Stimulated activated CD4-positive, alpha-beta T cell treated with anti-CD3 and anti-CD28 coated beads, Interleukin-4, amount 100 ng/mL, for 24 hours (primary cell): ENCODE data around the gene AGPAT3.
"Not testable (repeated sequence)": the region's sequence is repeated elsewhere in the genome, so short reads cannot be mapped to it uniquely, and the experiment has no call there.

Source experiments
- DNase-seq: peaks from one replicate; pipeline ENCODE4 v3.0.0-alpha.2; 2020

Gene AGPAT3, protein sequence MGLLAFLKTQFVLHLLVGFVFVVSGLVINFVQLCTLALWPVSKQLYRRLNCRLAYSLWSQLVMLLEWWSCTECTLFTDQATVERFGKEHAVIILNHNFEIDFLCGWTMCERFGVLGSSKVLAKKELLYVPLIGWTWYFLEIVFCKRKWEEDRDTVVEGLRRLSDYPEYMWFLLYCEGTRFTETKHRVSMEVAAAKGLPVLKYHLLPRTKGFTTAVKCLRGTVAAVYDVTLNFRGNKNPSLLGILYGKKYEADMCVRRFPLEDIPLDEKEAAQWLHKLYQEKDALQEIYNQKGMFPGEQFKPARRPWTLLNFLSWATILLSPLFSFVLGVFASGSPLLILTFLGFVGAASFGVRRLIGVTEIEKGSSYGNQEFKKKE

DNA sequence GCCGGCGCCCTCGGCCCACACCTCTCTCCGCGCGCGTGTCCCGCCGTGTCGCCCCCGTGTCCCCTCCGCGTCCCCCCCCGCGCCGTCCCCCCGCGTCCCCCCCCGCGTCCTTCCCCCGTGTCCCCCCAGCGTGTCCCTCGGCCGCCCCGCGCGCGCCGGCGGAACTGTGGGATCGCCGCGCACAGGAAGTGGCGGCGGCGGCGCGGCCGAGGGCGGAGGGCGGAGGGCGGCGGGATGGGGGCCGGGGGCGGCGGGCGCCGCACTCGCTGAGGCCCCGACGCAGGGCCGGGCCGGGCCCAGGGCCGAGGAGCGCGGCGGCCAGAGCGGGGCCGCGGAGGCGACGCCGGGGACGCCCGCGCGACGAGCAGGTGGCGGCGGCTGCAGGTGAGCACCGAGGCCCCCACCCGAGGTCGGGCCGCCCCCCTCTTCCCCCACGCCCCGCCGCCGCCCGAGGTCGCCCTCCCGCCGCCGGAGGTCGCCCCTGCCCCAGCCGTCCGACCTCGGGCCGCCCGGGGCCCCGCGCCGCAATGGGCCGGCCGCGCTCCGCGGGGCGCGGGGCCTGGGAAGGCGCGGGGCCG, at the start of gene AGPAT3:
TSS of gene AGPAT3 (plus strand) at position 262 of the 578 bp plus-strand sequence. CDS start 94,459 bp downstream, outside the sequence.
- peak; percentile 25 for DNase-seq

DNA sequence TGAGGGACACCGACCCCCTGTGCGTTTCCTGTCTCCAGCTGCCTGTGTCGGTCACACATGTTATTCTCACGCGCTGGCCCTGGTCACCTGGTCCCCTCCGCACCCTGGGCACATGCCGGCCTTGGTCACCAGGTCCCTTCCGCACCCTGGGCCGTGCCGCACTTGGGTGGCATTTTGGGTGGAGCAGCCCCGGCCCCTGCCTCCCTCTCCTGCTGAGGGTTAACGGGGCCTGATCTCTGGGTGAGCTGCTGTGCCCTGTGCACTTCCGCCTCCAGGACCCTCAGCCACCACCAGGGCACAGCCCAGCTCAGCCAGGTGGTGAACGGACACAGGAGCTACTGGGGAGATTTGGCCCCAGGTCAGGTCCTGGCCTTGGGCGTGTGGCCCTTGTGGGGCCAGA, 49.0 kb upstream of the AGPAT3 start:
- DNase-seq: no peak

GRCh38 chr21:43816611-43817071, 48.4 kb upstream of the AGPAT3 start:
- no peak for DNase-seq

DNA sequence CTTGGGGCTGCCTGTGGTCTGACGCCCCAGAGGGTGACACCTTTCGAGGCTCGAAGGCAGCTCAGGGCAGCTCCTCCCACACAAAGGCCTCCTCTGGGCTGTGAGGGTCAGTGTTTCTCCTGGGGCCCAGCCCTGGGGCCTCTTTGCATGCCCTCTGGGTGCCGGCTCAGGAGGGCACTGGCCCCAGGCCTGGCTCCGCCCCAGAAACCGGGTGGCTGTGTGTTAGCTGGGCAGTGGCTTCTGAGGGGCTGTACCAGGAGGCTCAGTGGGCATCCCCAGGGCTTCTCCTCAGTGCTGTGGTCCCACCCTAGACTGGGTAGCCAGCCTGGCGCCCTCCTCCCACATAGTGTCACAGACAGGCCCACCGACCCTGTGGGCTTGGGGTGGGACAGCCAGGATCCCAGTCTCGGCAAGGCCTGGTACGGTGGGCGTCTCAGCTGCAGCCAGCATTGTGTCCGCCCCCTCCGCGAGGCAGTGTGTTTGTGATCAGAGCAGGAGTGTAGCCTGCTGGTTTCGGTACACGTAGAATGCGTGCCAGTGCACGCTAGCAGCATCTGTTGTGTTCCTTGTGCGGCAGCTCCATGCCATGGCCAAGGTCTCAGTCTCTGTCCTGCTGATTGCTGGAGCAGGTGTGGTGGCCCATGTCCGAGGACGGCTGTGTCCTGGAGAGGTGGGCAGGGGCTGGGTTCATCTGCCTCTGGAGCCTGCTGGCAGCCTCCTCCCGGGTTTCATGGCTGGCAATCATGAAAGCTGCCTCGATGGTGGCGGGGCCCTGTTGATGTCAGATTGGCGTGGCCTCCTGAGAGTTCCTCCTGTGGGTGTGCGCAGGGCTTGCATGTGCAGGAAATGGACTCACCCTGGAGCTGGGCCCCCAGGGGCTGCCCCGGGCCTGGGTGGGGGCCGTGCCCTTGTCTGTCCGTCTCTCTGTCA, 47.6 kb upstream of the AGPAT3 start:
- DNase-seq: no peak

GRCh38 chr21:43818685-43819084, 46.3 kb upstream of the AGPAT3 start:
- no peak for DNase-seq

GRCh38 chr21:43819511-43820405, 45.3 kb upstream of the AGPAT3 start:
- no peak for DNase-seq

GRCh38 chr21:43820466-43820865, 44.6 kb upstream of the AGPAT3 start:
- no peak for DNase-seq

DNA sequence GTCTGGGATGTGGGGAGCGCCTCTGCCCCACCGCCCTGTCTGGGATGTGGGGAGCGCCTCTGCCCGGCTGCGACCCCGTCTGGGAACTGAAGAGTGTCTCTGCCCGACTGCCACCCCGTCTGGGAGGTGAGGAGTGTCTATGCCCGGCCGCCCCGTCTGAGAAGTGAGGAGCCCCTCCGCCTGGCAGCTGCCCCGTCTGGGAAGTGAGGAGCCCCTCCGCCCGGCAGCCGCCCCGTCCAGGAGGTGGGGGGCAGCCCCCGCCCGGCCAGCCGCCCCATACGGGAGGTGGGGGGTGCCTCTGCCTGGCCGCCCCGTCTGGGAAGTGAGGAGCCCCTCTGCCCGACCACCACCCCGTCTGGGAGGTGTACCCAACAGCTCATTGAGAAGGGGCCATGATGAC, 42.9 kb upstream of the AGPAT3 start:
- DNase-seq: not testable (repeated sequence)

GRCh38 chr21:43822741-43823140, 42.3 kb upstream of the AGPAT3 start:
- DNase-seq: not testable (repeated sequence)

DNA sequence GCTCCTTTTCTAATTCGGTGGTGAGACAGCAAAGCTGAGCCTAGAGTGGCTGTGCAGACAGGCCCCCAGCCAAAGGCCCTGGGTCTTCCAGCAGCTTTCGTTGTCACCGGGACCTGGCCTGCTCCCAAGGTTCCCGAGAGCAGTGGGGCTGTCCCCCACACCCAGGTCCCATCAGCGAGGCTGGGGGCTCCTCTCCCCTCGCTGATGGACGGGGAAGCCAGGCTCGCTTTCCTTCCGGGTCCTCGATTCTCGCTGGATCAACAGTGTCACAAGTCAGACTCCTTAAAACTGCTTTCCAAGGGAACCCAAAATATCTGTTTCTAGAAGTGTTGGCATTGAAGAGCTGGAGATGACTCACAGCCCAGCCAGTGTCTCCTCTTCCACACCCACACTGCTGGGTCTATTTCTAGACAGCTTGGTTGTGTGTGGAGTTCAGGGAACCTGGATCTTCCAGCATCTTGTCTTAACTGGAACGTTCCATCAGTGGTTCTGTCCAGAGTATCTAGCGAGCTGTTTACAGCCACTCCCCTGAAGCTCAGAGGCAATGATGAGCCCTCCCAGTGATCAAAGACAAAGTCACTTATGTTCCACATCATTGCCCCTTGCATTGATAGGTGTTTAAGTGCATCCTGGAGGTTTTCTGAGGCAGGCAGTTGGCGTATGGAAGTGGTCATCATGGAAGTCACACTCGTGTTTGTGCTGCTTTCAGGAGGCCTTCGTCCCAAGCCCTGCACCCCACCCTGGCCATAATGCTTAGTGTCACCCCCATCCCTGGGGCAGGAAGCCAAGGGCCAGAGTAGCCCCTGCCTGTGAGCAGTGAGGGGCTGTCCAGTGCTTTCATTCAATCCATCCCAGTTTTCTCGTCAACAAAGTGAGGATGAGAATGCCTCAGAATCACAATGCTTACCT, 40.4 kb upstream of the AGPAT3 start:
- DNase-seq: no peak

GRCh38 chr21:43825242-43825935, 39.6 kb upstream of the AGPAT3 start:
- no peak for DNase-seq

GRCh38 chr21:43825936-43826622, 38.9 kb upstream of the AGPAT3 start:
- no peak for DNase-seq

- DNase-seq: no peak
Observed at GRCh38 chr21:43826623-43826974, 38.4 kb upstream of the AGPAT3 start.

GRCh38 chr21:43827015-43827611, 37.9 kb upstream of the AGPAT3 start:
- DNase-seq: no peak

GRCh38 chr21:43829161-43829560, 35.9 kb upstream of the AGPAT3 start:
- no peak for DNase-seq

GRCh38 chr21:43829575-43830119, 35.4 kb upstream of the AGPAT3 start:
- DNase-seq: no peak

DNA sequence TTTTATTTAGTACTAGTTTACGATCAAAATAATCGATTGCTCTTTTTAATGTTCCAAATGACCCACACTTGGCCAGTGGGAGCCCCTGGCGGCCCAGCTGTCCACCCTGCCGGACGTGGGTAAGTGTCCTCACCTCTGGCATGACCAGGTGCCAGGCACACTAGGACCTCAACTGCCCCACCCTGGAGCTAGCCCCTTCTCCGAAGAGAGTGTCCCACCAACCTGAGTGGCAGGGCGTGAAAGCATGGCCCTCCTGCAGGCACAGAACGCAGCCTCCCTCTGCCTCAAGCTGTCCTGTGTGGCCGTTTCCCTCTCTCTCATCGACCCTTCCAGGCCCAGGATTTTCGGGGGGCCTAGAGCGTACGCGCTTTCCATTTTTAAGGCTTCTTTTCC, 32.9 kb upstream of the AGPAT3 start:
- DNase-seq: no peak

DNA sequence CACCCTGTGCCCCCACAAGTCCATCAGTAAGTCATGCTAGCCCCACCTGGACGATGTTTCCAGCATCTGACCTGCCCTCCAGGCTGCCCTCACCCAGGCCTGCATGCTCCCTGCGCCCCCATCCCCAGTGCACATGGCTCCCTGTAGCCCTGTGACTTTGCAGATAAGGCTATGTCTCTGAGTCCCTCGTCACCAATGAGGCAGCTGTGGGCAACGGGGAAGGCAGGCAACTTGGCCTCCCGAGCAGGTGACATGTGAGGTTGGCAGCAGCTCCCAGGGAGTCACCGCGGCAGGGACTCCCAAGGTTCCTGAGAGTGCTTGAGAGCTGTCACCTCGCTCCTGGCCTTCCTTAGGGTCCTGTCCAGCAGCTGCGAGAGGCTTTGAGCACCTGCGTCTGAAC, 32.4 kb upstream of the AGPAT3 start:
- no peak for DNase-seq
